Stimulated activated CD4-positive, alpha-beta T cell treated with anti-CD3 and anti-CD28 coated beads, Interleukin-2, amount 100 ng/mL, for 24 hours (primary cell): Measurements from ENCODE around the gene FLNA.

Experiments
- DNase-seq, 2 donors: peaks; one replicate each; pipeline ENCODE4 v3.0.0-alpha.2; 2020

Gene FLNA

DNA sequence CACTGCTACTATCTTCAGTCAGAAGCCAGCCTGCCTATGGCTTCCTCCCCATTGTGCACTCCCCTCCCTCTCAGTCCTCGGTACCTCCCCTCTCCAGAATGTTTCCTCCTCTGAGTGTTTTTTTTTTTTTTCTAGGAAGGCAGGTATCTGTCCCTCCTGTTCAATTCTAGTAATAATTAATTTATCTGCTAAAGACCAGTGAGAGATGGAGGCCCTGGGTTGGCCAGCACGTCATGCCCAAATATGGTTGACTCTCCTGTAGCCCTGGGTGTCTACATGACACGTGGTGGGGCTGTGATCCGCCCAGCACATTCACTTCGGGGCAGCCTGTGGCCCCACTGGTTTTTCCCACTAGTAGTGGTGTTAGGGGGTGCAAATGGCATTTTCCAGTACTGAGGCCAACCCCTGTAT is 1.8 kb downstream of the FLNA start:
- DNase-seq, result peak in 1 of 2 donors; percentile 39

DNA sequence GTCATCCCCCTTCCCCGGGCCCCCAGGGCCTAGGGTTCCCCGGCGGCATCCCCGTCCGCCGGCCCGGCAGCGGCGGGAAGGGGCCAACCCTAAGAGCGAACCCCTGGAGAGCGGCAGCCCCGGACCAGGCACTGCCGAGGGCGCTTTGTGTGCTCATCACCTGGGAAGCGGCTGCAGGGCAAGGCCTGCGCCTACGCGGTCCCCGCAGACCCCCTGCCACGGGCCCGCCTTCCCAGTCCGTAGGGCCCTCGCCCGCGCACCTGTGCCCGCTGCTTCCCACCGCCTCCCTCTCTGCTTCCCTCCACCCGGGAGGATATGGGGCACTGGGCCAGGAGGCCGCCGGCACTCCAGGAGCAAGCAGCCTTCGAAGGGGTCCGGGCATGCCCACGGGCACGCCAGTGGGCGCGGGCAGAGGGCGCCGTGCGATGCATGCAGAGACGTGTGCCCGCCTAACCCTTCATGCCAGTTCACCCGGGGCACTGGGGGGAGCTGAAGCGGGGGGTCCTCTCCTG is 2.6 kb downstream of the FLNA start:
- DNase-seq, result no peak

DNA sequence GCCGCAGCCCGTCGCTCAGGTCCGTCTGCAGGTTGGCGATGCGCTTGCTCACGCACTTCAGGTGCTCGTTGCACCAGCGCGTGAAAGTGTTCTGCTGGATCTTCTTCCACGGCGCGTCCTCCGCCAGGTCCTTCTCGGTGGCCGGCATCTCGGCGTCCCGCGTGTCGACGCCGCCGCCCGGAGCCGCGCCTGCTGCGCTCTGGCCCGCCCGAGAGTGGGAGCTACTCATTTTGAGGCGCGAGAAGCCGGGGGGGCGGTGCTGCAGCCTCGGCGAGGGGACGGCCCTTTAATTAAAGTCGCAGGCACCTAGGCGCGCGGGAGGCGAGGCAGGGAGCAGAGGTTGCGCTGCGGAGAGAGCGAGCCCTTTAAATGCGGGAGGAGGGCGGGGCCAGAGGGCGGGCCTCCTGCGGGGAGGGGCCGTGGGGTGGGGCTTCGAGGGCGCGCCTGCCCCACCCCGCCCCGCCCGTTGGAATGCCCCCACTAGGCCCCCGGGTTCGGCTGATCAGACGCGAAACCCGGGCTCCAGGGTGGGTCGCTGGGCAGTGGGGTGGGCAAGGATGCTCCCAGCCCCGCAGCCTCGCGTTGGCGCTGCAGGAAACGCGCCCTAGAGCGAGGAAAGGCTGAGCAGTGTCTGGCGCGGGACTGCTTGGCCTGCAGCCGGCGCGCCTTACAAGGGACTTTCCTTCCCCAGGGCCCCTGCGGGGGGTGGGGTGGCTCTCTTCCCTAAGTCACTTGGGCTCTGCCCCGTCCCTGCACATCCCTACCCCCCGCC is 3.2 kb downstream of the FLNA start:
- peak; percentile 91 for DNase-seq

DNA sequence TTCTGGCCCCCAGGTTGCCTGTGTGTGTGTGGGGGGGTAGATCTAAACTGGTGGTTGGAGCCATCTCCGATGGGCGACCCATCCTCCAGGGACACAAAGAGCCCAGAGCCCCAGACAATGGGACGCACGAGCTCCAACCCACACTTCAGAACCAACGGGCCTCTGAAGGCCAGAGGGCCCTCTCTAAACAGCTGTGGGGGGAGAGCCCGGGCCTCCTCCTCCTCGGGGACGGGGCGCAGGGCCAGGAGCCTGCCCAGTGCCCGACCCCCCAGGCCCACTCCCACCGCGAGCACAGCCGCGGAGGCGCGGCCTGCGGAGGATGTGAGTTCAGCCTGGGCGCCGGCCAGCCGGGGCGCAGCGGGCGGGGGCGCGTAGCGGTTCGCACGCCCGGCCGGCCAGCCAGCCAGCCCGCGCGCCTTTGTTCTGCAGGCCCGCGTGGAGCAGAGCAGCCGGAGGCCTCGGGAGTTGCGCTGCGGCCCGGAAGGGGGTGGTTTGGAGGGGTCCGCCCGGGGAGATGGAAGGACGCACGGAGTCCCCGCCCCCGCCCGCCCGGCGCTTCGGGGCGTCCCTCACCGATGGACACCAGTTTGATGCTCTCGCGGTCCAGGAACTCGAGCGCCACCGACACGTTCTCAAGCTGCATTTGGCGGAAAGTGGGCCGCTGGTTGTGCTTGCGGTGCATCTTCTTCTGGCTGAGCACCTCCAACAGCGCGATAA is 4.0 kb downstream of the FLNA start:
- DNase-seq, result no peak

DNA sequence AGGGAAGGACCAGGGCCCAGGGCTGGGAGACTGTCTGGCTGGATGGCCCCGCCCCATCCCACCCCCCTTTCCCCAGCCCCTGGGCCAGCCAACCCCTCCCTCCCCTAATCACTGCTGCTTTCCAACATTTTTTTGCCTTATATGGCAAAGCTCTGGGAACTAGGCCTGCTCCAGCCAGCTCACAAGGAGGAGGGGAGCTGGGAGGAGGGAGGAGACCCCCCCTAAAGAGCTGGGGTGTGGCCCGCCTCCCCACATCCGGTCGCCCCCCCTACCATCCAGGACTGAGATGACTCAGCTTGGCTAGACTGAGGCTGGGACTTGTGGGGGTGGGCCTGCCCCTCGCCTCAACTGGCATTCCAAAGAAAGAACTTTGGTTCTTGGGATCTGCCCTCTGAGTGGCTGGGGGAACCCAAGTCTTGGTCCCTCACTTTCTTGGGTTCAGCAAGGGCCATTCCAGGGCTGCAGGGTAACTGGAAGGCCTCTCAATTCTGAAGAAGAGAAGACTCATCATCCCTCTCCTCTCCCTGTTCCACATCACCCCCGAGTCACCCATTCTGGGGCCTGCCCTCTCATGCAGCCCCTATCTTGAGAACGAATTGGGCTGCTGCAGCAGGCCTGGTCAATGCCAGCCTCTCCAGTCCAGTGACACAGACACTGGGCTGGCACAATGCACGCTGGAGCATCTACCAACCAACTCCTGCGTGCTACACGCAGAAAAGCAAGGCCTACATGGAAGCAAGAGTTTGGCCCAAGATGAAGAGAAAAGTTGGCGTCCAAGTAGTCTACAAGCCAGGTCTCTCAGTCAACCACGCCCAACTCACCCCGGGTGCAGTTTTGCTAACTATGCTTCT is 4.8 kb downstream of the FLNA start:
- peak; percentile 67 to 71 for DNase-seq

DNA sequence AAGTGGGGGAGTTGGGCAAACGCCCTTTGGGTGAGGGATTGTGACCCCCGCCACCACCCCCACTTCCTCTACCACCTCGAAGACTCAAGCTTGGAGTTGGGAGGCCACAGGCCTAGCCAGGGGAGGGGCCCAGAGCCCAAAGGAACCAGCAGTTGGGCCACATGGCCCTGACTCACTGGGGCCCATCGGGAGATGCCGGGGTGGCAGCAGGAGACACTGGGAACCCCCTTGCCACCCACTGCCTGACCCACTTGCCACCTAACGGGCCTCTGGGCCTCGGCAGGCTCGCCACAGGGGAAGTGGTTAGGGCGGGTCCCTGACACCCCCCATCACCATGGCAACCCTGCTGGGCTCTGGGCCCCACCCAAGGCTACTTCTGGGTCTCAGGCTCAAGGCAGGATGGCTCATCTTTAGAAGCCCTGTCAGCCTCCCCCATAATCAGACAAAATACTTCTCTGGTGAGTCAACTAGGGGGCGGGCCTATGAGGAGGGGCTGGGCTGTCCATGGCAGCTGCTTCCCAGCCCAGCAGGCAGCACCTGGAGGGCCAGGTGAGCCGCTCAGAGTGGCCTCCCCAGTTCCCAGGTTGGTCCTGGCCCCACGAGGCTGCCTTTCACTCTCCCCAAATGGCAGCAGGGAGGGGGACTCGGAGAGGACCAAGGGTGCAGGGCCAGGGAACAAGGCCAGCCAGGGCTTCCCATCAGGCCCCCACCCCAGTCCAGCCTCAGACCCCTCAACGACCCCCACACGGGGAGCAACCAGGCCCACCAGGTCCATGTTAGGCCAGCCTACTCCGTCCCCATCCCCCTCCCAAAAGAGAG is 5.6 kb downstream of the FLNA start:
- DNase-seq, result peak; percentile 88 to 89

DNA sequence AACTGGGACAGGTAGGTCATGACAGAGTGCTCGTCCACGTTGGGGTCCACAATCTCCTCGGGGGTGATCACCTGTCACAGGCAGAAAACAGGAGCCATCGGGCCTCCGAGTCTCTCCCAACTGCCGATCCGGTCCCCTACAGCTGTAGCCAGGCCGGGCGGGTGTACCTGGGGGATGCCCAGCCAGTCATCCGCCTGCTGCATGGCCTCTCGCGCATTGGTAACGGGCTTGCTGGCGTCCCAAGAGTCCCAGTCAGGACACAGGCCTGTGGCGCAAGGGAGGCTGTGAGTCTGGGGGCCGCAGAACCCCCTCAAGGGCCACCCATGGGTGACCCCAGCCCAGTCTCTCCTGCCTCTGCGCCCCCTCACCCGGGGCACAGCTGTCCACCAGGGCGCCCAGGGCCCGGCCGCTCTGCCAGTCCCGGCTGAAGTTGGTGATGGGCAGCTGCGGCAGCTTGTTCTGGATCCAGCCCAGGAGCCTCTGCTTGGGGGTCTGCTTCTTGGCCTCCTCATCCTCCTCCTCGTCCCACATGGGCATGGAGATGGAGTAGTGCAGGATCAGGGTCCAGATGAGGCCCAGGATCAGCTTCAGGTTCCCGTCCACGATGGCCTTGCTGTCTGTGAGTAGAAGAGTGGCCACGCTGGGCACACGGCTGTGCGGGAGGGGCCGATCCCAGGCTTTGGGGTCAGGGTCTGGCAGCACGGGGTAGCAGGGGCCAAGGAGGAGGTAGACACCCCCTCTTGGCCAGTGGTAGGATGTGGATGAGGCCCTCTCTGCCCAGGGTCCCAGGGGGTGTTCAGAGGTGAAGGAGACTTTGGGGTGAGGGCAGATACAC is 6.7 kb downstream of the FLNA start:
- no peak for DNase-seq

DNA sequence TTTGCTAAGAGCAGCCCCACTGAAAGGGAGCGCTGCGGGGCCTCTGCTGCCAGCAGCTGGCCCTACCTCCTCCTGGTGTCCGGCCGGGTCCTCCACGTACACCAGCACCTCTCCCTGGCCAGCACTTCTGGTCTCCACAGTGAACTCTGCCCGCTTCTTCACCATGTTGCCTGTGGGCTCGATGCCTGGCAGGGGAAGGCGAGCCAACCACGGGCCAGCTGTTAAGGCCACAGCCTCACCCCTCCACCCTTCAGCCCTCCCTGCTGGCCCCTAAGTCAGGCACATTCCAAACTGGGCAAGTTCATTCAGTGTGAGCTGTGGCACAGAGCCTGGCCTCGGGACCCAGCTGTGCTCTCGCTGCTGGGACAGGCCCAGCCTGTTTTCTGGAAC is 7.8 kb downstream of the FLNA start:
- DNase-seq, result no peak

DNA sequence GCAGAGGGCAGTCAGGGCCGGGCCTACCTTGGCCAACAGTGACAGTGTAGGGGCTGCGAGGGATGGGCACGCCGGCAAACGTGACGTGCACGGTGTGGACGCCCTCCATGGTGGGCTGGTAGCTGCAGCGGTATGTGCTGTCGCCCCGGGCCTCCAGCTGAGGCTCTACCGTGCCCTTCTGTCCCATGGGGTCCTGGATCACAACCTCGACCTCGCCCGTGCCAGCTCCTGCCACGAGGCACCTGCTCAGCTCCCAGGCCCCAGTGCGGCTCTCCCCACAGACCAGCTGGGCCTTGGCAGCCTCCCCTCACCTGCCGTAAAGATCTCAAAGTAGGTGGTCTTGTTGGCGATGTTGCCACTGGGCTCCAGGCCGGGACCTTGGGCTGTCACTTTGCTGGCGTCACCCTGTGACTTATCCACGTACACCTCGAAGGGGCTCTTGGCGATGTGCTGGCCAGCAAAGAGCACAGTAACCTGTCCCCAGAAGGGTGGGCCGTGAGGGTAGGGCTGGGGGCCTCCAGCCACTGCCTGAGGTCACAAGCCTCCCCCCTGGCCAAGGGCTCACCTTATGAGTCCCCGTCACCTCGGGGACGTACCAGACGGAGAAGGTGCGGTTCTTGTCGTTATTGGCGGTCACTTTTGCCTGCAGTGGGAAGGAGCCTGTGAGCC is 8.3 kb downstream of the FLNA start:
- DNase-seq, result no peak

DNA sequence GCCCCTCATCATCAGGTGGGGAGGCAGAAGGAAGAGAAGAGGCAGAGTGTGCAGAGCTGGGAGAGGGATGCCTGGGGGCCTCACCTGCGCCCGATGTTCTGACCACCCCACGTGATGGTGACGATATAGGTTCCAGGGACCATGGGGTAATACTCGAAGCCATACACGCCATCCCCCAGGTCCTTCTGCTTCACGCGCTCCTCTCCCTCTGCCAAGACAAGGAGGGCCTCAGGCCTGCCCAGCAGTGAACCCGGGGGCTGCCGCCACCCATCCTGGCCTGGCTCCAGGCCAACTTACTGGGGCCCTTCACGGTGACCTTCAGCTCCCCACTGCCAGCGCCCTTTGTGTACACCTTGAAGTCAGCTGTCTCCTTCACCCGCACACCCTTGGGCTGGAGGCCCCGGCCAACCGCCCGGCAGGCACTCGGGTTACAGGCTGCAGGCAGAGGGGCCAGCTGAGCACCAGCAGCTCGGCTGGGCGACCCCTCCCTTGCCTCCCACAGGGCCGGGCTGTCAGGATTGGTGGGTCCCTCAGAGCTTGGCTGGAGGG is 9.3 kb downstream of the FLNA start:
- DNase-seq, result no peak

DNA sequence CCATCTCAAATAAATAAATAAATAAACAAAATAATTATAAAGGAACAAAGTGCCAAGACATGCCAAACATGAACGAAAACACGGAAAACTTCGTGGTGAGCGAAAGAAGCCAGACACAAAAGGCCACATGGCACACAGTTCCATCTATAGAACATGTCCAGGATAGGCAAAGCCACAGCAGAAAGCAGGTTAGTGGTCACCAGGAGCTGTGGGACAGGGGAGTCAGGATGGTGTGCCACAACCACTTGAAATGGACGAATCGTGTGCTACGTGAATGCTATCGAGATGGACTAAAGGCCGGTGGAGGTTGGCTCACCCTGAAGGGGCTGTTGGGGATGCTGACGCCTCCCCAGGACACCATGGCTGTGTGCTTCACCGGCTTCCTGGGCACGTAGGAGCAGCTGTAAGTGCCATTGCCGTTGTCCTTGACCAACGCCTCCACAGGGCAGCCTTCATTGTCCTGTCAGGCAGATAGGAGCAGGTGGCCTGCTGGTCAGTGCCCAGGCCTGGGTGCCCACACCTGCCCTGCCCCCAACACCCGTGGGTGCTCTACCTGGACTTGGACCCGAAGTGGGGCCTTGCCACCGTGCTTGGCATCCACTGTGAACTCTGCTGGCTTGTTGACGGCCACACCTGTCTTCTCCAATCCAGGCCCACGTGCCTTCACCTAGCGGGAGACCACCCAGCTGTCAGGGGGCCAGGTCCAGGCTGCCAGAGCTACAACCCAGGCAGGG is 10.6 kb downstream of the FLNA start:
- DNase-seq, result no peak

DNA sequence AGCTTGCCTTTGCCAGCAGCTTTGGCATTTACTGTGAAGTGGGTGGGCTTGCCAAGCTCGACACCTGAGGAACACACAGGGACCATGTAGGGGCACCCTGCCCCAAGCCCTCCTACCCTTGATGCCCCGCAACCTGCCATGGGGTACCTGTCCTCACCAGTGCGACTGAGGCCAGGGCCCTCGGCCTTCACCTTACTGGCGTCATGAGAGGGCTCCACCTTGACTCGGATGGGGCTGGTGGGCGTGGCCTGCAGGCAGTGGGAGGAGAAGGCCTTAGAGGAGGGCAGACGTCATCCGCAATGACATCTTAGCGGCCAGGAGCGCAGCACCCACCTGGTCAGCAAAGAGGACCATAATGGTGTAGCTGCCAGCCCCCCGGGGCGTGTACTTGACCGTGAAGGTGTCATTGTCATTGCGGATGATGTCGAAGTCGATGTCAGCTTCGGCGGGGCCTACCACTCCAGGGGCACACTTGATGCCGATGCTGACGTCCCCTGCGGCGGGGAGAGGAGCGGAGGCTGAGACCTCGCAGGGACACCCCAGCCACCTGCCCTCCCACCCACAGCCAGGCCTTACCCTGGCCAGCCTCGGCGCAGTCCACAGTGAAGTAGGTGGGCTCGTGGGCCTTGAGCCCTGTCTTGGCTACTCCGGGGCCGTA is 12.2 kb downstream of the FLNA start:
- DNase-seq, result no peak

DNA sequence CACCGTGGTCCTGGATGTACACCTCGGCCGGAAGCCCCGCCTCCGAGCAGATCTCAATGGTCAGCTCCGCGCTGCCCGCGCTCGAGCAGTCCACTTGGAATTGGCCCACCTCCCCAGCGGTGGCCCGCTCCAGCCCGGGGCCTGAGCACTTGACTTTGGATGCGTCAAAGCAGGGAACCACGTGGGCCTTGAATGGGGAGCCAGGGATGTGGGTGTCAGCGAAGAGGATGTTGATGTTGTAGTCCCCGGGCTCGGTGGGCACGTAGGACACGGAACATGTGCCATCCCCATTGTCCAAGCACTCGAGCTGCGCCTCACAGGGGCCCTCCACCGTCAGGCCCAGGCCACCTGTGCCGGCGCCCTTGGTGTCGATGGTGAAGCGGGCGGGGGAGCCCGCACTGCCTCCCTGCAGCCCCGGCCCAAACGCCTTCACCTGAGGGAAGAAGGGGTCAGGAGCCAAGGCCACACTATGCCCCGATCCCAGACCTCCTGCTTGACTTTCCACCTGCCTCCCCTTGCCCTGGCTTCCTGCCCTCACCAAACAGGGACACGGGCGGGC is 14.2 kb downstream of the FLNA start:
- DNase-seq, result no peak

DNA sequence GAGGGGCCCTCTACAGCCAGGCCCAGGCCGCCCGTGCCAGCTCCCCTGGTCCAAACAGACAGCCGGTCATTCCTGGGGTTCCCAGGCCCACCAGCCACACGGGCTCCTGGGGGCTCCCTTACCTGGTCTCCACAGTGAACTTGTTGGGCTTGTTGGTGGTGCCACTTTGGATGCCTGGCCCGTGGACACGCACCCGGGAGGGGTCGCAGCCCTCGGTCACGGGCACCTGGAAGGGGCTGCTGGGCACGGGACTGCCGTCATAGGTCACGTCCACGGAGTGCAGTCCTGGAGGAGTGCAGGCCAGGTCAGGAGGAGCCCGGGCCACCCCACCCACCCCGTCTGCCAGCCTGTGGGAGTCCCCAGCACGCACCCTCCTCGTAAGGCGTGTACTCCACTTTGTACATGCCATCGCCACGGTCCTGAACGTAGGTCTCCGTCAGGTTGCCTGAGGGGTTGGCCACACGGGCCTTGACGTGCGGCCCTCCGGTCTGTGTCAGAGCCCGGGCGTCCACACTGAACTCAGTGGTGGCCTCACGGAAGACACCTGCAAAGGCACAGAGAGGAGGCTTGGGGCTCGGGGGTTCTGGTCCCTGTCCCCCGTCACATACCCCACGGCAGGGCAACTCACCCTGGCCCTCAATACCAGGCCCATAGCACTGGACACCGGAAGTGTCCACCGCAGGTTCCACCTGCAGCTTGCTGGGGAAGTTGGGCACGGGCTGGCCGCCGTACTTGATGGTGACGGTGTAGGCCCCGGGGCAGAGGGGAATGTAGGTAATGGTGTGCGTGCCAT is 14.9 kb downstream of the FLNA start:
- DNase-seq, result no peak

DNA sequence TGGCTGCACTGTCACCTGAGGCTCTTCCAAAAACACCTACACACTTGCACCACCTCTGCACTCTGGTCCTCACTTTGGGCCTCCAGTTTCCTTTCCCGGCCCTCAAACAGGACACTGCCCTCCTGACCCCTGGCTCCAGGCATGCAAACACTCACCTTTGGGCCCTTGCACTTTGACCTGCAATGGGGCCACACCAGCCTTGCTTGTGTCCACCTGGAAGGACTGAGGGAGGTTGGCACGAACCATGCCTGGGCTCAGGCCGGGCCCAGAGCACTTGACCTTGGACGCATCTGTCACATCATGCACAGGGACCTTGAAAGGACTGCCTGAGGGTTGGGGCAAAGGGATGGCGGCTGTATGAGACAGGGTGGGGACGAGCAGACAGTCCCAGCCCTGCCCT is 15.6 kb downstream of the FLNA start:
- DNase-seq, result no peak

DNA sequence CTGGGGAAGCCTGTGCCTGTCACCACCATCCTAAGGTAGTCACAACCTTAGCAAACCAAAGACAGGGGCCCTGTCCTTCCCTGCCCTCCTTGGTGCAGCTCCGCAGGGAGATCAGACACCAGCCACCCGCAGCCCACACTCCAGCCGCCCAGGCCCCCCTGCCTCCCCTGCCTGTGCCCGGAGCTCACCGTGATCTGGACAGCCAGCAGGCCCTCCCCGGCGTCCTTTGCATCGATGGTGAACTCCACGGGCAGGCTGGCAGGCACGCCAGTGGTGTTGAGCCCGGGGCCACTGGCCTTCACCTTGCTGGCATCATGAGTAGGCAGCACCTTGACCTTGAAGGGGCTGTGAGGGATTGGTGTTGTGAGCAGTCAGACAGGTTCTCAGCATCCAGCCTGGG is 16.4 kb downstream of the FLNA start:
- DNase-seq, result no peak

DNA sequence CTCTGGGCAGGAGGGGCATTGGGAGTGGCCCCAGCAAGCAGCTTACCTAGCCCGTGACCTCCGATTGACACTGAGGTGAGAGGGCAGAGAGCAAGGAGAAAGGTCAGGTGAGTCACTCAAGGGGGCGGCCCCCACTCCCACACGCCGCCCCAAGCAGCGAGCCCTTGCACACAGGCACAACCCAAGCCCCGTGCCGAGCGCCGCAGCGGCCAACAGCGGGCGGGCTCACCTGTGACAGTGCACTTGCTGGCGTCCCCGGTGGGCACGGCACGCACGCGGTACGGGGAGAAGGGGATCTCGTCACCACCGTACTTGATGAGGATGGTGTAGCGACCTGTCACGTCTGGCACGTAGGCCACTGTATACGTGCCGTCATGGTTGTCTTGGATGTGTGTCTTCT is 17.2 kb downstream of the FLNA start:
- no peak for DNase-seq

DNA sequence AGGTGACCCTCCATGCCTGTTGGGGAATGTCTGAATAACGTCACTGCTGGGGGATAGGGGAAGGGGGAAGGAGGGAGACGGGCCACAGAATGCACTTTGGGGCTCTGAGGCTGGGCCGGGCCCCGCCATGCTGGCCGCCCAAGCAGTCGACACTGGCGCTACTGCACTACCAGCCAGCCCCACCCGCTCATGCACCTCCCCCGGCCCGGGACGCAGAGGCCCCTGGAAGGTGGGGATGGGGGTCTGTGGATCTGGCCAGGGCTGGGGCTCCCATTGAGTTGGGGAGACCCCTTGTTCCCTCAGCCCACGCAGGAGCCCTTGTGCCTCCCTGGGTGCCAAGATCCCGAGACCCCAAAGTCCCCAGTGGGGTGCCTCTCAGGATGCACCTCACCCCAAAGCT is 17.8 kb downstream of the FLNA start:
- DNase-seq, result no peak
